Measurements from ENCODE around the gene LMO4.

DNA sequence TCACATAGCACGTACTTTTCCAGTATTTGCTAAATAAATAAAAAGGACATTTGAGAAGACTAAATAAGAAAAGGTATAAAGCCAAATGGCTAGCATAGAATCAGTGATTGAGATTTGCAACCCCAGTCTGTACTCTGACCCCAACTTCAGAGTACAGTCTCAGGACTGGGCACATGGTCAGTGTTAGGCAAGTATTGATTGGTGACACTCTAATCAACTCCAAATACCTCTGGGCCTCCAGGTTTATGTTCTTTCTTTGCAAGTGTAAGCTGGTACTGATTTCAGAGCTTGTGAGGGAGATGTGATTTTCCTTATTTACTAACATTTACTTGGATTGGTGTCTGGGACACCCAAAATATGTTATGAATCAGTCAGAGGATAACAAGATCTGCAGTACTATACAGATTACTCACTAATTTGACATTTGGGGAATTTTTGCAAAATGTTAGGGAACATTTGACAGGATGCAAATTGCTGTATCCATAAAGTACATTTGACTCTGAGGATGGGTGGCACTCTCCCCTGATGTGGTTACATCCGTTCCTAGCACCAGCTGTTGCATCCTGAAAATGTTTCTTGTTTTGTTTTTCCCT, 34.2 kb downstream of the LMO4 start:
- TF ChIP-seq SUZ12 (IDR thresholded peaks at IDR 0.05; ENCODE audit: extremely low read depth, insufficient read depth, insufficient read length): no peak
- no peak for TF ChIP-seq ZNF274 (IDR thresholded peaks at IDR 0.05; ENCODE audit: low read depth, low read length)
- TF ChIP-seq YY1 (IDR thresholded peaks at IDR 0.05; ENCODE audit: insufficient read depth, insufficient read length): no peak
